Activated naive CD8-positive, alpha-beta T cell treated with anti-CD3 and anti-CD28 coated beads for 36 hours (primary cell): Measurements from ENCODE around the gene DHX15. TPM values are rescaled to one million over a fixed set of nuclear protein-coding genes. Genes with fewer than 3 reads are reported as not detected.

Source experiments
- DNase-seq: peaks from one replicate; pipeline ENCODE4 v3.0.0; 2021
- H3K27ac Mint-ChIP-seq: one replicate; pipeline ENCODE4 v1.8.0; 2022; ENCODE audit warnings: mild to moderate bottlenecking, moderate library complexity, mixed read lengths
- H3K27me3 Mint-ChIP-seq: one replicate; pipeline ENCODE4 v1.8.0; 2022; ENCODE audit warnings: mild to moderate bottlenecking, mixed read lengths
- H3K36me3 Mint-ChIP-seq: one replicate; pipeline ENCODE4 v1.8.0; 2021; ENCODE audit warnings: mild to moderate bottlenecking, mixed read lengths
- H3K4me1 Mint-ChIP-seq: one replicate; pipeline ENCODE4 v1.8.0; 2021; ENCODE audit warnings: mixed read lengths
- H3K4me3 Mint-ChIP-seq: one replicate; pipeline ENCODE4 v1.8.0; 2022; ENCODE audit warnings: mild to moderate bottlenecking, moderate library complexity, mixed read lengths
- H3K9me3 Mint-ChIP-seq: one replicate; pipeline ENCODE4 v1.8.0; 2022; ENCODE audit warnings: mixed read lengths
- total RNA-seq, 2 experiments: library from RNA; stranded (reverse); gene quantifications; one replicate each; pipeline ENCODE4 v1.2.3, GENCODE V29; 2021

Gene DHX15
- total RNA-seq, 2 experiments from 2014 or later = 231 to 236 TPM

DNA sequence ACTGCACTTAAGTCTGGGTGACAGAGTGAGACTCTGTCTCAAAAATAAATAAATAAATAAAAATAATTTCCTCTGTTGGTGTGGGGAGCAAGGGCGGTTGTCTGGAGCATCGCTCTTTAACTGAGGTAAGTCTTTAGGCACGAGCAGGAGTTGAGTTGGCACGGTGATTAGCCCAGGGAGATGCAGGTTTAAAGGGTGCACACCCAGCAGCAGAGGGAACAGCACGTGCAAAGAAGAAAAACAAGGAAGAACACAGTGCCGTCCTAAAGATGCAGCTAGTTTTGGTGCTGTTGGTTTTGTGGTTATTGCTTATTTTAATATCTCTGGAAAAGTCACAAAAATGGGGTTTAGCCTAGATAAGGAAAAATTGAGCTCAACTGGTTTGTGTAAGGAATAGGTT is 87.8 kb downstream of the DHX15 start:
- H3K27ac Mint-ChIP-seq = no peak overlapping the region
- no peaks in the 10 kb centered on the region for H3K27me3 Mint-ChIP-seq
- H3K4me3 Mint-ChIP-seq = no peak overlapping the region
- no peaks in the 10 kb centered on the region for H3K4me1 Mint-ChIP-seq
- no peak for DNase-seq
- H3K9me3 Mint-ChIP-seq = no peaks in the 10 kb centered on the region
- no peaks in the 10 kb centered on the region for H3K36me3 Mint-ChIP-seq

DNA sequence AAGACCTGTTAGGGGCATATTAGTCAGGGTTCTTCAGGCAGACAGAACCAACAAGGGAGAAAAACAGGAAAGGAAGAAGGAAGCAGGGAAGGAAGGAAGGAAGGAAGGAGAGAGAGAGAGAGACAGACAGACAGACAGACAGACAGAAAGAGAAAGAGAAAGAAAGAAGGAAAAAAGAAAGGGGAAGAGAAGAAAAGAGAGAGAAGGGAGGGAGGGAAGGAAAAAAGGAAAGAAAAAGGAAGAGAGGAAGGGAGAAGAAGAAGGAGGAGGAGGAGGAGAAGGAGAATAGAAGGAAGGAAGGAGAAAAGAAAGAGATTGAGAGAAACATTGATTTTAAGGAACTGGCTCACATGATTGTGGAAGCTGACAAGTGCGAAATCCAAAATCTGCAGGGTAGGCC is 89.0 kb downstream of the DHX15 start:
- Mint-ChIP-seq H3K4me1 (no peaks in the 10 kb centered on the region), H3K36me3 (no peaks in the 10 kb centered on the region), H3K27ac (no peak overlapping the region), H3K27me3 (no peaks in the 10 kb centered on the region), H3K9me3 (no peaks in the 10 kb centered on the region), H3K4me3 (no peak overlapping the region)
- no peak for DNase-seq

DNA sequence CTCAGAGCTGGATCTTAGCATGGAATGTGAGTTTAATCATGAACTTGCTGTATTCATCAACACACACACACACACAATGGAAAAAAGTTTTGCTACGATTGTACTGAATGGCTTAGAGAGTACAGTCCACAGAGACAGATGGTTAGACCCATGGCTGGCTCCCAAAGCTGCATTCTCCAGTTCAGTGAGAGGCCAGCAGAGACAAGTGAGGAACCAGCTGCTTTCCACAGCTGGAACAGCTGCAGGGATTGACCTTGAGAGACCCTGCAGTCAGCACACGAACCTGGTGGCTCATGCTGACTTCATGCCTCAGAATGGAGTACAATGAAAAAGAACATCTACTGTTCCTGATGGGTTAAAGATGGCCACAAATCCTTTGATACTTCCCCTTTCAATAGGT is 94.5 kb downstream of the DHX15 start:
- Mint-ChIP-seq H3K36me3 (no peaks in the 10 kb centered on the region), H3K27me3 (peaks cover 13% of the 10 kb centered on the region), H3K9me3 (no peaks in the 10 kb centered on the region), H3K4me1 (no peaks in the 10 kb centered on the region), H3K4me3 (no peak overlapping the region), H3K27ac (no peak overlapping the region)
- DNase-seq = no peak

GRCh38 chr4:24488399-24489164 is 95.8 kb downstream of the DHX15 start:
- peaks cover 13% of the 10 kb centered on the region for H3K27me3 Mint-ChIP-seq
- H3K4me3 Mint-ChIP-seq = no peak overlapping the region
- H3K36me3 Mint-ChIP-seq = no peaks in the 10 kb centered on the region
- no peaks in the 10 kb centered on the region for H3K4me1 Mint-ChIP-seq
- peak; percentile 53 for DNase-seq
- no peaks in the 10 kb centered on the region for H3K9me3 Mint-ChIP-seq
- no peak overlapping the region for H3K27ac Mint-ChIP-seq

GRCh38 chr4:24482871-24483270 is 101.5 kb downstream of the DHX15 start:
- no peaks in the 10 kb centered on the region for H3K36me3 Mint-ChIP-seq
- H3K4me1 Mint-ChIP-seq = no peaks in the 10 kb centered on the region
- H3K27me3 Mint-ChIP-seq = peaks cover 14% of the 10 kb centered on the region
- H3K27ac Mint-ChIP-seq = no peak overlapping the region
- DNase-seq = no peak
- no peak overlapping the region for H3K4me3 Mint-ChIP-seq
- H3K9me3 Mint-ChIP-seq = no peaks in the 10 kb centered on the region

DNA sequence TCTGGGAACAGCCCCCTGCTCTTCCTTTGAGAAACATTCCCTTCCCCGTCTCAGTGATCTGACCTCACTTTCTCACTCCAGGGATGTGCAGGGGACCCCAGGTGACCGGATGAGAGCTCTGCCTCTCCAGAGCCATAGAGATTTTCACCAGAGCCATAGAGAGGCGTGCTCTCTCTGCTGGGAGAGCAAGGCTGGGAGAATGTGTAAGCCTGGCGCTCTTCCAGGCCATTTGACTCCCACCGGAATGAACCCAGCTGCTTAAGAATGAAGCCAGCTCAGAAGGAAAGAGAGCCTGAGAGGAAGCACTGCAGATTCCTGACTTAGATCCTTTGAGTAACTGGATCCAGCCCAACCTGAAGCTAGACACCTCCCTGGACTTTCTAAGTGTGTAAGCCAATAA is 106.4 kb downstream of the DHX15 start:
- no peak for DNase-seq
- H3K4me1 Mint-ChIP-seq = peaks cover 3% of the 10 kb centered on the region
- H3K27ac Mint-ChIP-seq = no peak overlapping the region
- H3K4me3 Mint-ChIP-seq = no peak overlapping the region
- no peaks in the 10 kb centered on the region for H3K9me3 Mint-ChIP-seq
- H3K27me3 Mint-ChIP-seq = peaks cover 58% of the 10 kb centered on the region
- H3K36me3 Mint-ChIP-seq = no peaks in the 10 kb centered on the region

Other genes starting within 250 kb of the DHX15 start
- not detected for gene SOD3, start 211.0 kb upstream of the DHX15 start, total RNA-seq